Measurements from ENCODE around the gene MEMO1.
"Not testable (repeated sequence)": the region's sequence is repeated elsewhere in the genome, so short reads cannot be mapped to it uniquely, and the experiment has no call there.

MEMO1 gene

GRCh38 chr2:32060266-32060665 is 49.5 kb upstream of the MEMO1 start (continued):
- TF ChIP-seq TSHZ2 (CRISPR knock-in tag; IDR thresholded peaks at IDR 0.05) (no peak), ZNF70 (CRISPR knock-in tag; IDR thresholded peaks at IDR 0.05) (no peak), SNAI2 (CRISPR knock-in tag; IDR thresholded peaks at IDR 0.05) (no peak), TOX (CRISPR knock-in tag; IDR thresholded peaks at IDR 0.05; ENCODE audit: borderline replicate concordance) (no peak), ESRRG (CRISPR knock-in tag; IDR thresholded peaks at IDR 0.05) (no peak)

GRCh38 chr2:32058130-32058529 is 47.3 kb upstream of the MEMO1 start:
- no peak for TF ChIP-seq TSHZ2 (CRISPR knock-in tag; IDR thresholded peaks at IDR 0.05)
- TF ChIP-seq BACH2 (CRISPR knock-in tag; IDR thresholded peaks at IDR 0.05; ENCODE audit: borderline replicate concordance) = no peak
- TF ChIP-seq ZNF70 (CRISPR knock-in tag; IDR thresholded peaks at IDR 0.05) = no peak
- ATAC-seq = no peak

GRCh38 chr2:32054583-32054982 is 43.8 kb upstream of the MEMO1 start:
- ATAC-seq = not testable (repeated sequence)

GRCh38 chr2:32051836-32052439 is 41.1 kb upstream of the MEMO1 start:
- no peak for ATAC-seq
- TF ChIP-seq ZNF70 (CRISPR knock-in tag; IDR thresholded peaks at IDR 0.05) (no peak), CREB5 (CRISPR knock-in tag; IDR thresholded peaks at IDR 0.05; ENCODE audit: low read depth) (no peak)

GRCh38 chr2:32043561-32043960 is 32.8 kb upstream of the MEMO1 start:
- no peak for TF ChIP-seq ZNF565 (CRISPR knock-in tag; conservative IDR thresholded peaks at IDR 0.05; ENCODE audit: low read depth)
- no peak for TF ChIP-seq CSDC2 (CRISPR knock-in tag; IDR thresholded peaks at IDR 0.05)
- no peak for TF ChIP-seq ARNTL (CRISPR knock-in tag; IDR thresholded peaks at IDR 0.05; ENCODE audit: borderline replicate concordance, low read depth)
- TF ChIP-seq CSRNP3 (CRISPR knock-in tag; IDR thresholded peaks at IDR 0.05) = no peak
- no peak for TF ChIP-seq TCF4 (CRISPR knock-in tag; IDR thresholded peaks at IDR 0.05; ENCODE audit: borderline replicate concordance)
- no peak for TF ChIP-seq ZNF70 (CRISPR knock-in tag; IDR thresholded peaks at IDR 0.05)
- no peak for TF ChIP-seq ZFP3 (CRISPR knock-in tag; IDR thresholded peaks at IDR 0.05)
- TF ChIP-seq GLIS3 (CRISPR knock-in tag; IDR thresholded peaks at IDR 0.05) = no peak
- no peak for TF ChIP-seq SNAI2 (CRISPR knock-in tag; IDR thresholded peaks at IDR 0.05)
- no peak for ATAC-seq

- peak; percentile 96 for ATAC-seq
- TF ChIP-seq ZFP30 (CRISPR knock-in tag; IDR thresholded peaks at IDR 0.05) (peak; percentile 73), TCF4 (CRISPR knock-in tag; IDR thresholded peaks at IDR 0.05; ENCODE audit: borderline replicate concordance) (no peak), ZFP3 (CRISPR knock-in tag; IDR thresholded peaks at IDR 0.05) (peak; percentile 74; the same call in 1 of the 2 replicates), CSDC2 (CRISPR knock-in tag; IDR thresholded peaks at IDR 0.05) (no peak)
Measured at GRCh38 chr2:32039447-32040219, 28.8 kb upstream of the MEMO1 start, which contains the start of gene DPY30. TSS of gene DPY30 (minus strand) at chr2:32039805. CDS start at chr2:32039456, 349 bp downstream.

- peak; percentile 45 for ATAC-seq
Measured at GRCh38 chr2:32034198-32034887, 23.5 kb upstream of the MEMO1 start.

GRCh38 chr2:32018789-32019482 is 8.1 kb upstream of the MEMO1 start:
- ATAC-seq = not testable (repeated sequence)
